Spleen (tissue), 11 donors: ENCODE results near the gene FILIP1L. TPM values are rescaled to one million over a fixed set of nuclear protein-coding genes. Genes with fewer than 3 reads are reported as not detected.

Source experiments
- DNase-seq: peaks from one replicate; pipeline ENCODE4 v3.0.0-alpha.2; 2020
- H3K27ac ChIP-seq, 8 donors: fragments of 200-600 bp; sonication (generic) in 7 of 8; 1 replicate in 4 of 8; 2 replicates in 4 of 8; pipeline versions ENCODE4 v1.5.0 to v1.8.0; 2016 to 2021; ENCODE audit warnings: inconsistent platforms in 4 of 8, mild to moderate bottlenecking in 4 of 8, moderate library complexity in 1 of 8
- H3K27me3 ChIP-seq, 7 donors: fragments of 200-600 bp; sonication (generic) in 6 of 7; replicated peaks in 1 of 7; 1 replicate in 4 of 7; 2 replicates in 3 of 7; pipeline versions ENCODE4 v1.5.0 to v1.8.0; 2016 to 2021; ENCODE audit warnings: inconsistent platforms in 3 of 7, mild to moderate bottlenecking in 1 of 7
- H3K36me3 ChIP-seq, 6 donors: fragments of 200-600 bp; sonication (generic) in 5 of 6; 1 replicate in 4 of 6; 2 replicates in 2 of 6; pipeline versions ENCODE4 v1.5.0 to v1.8.0; 2016 to 2021; ENCODE audit warnings: inconsistent platforms in 2 of 6
- H3K4me1 ChIP-seq, 6 donors: fragments of 200-600 bp; sonication (generic) in 5 of 6; 1 replicate in 3 of 6; 2 replicates in 3 of 6; pipeline versions ENCODE4 v1.5.0 to v1.8.0; 2016 to 2021; ENCODE audit warnings: inconsistent platforms in 3 of 6
- H3K4me3 ChIP-seq, 8 donors: fragments of 200-600 bp; sonication (generic) in 7 of 8; 1 replicate in 4 of 8; 2 replicates in 4 of 8; pipeline versions ENCODE4 v1.5.0 to v1.8.0; 2016 to 2021; ENCODE audit warnings: inconsistent platforms in 4 of 8, mild to moderate bottlenecking in 4 of 8, moderate library complexity in 2 of 8
- H3K9me3 ChIP-seq, 8 donors: fragments of 200-600 bp; sonication (generic) in 7 of 8; 1 replicate in 4 of 8; 2 replicates in 4 of 8; pipeline versions ENCODE4 v1.5.0 to v1.8.0; 2016 to 2021; ENCODE audit warnings: inconsistent platforms in 4 of 8
- POLR2A ChIP-seq, 3 donors: fragments of 450-650 bp; IDR thresholded peaks; one replicate each; pipeline ENCODE4 v1.5.1; 2017; ENCODE audit warnings: antibody characterized with exemption in 3 of 3, mild to moderate bottlenecking in 1 of 3
- POLR2AphosphoS5 ChIP-seq, 3 donors: sonication (generic); formaldehyde crosslinking; IDR thresholded peaks; one replicate each; pipeline ENCODE4 v1.5.1; 2017; ENCODE audit warnings: antibody characterized with exemption in 3 of 3
- WGBS, 5 donors: extraction: QIAGEN DNeasy Blood & Tissue Kit in 3 of 5; methylation state at CpG; one replicate each; pipeline versions ENCODE4 v1.1.5 to v1.1.7; 2013 to 2018; 5-methylcytosine and 5-hydroxymethylcytosine counted together
- intact Hi-C: fragments of 100-400 bp; cut with DNase I; formaldehyde crosslinking; loops from one replicate; pipeline ENCODE4 v1.15.0; 2023; ENCODE audit warnings: low total_unique reads
- polyA plus RNA-seq, 3 donors: library from polyadenylated mRNA; stranded (reverse); fragments of 200-250 nt; gene quantifications; one replicate each; pipeline ENCODE4 v1.2.1, GENCODE V29; 2013
- total RNA-seq, 7 donors: library from RNA; depleted of rRNA in 3 of 7; stranded (reverse); fragments of >200 nt in 3 of 7; fragmentation: NEBNext Ultra II Directional in 4 of 7; extraction: Animal tissue kit (Norgen Biotek cat#: 25700) in 4 of 7; gene quantifications; one replicate each; pipeline versions ENCODE4 v1.1.0 to v1.2.1, GENCODE V29; 2016 to 2021
- TF ChIP-seq, protein P1 (sequence below), 11 experiments: fragments of 200-600 bp in 7 of 11; fragments of 450-650 bp in 4 of 11; sonication (generic) in 4 of 11; IDR thresholded peaks in 8 of 11; conservative IDR thresholded peaks in 3 of 11; 1 replicate in 7 of 11; 2 replicates in 4 of 11; pipeline versions ENCODE4 v1.4.0 to v1.8.0; 2016 to 2021; ENCODE audit warnings: antibody characterized with exemption in 11 of 11, inconsistent platforms in 4 of 11, mild to moderate bottlenecking in 1 of 11
- donor health status: healthy with polysubstance abuse.
- donor health status: DM: no; HTN: no; CAD: no; lungs with moderate emphysema.
- donor health status: DM: no; HTN: no; CAD: no.
- donor health status: Bipolar disorder and iron deficiency.
- donor health status: healthy.
- donor health status: DM: no; HTN: no; CAD: no.
- donor health status: DM: yes; HTN: yes; CAD: no.

Gene FILIP1L
- total and polyA plus RNA-seq, 10 donors: 11.1 to 47.7 (median 30.9) TPM

DNA sequence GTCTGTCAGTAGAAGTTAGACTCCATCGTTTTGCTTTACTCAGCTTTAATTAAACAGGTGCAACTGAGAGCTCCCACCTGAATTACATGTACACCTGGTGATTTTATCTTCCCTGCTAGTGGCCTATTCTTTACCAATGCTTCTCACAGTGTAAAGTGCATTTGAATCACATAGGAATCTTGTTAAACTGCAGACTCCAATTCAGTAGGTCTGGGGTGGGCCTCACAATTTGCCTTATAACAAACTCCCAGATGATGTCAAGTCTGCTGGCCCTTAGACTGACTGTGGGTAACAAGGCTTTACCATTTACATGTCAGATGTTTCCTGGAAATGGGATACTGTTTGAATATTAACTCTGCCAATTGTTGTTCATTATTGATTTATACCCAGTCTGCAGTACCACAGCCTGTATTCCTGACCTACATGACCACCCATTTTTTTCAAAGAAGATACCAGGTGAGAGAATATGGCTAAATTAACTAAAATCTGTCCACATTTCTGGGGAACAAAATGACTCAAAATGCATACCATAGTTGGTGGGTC lies 259.5 kb downstream of the FILIP1L start:
- H3K36me3 ChIP-seq: peaks cover 0 to 34% (median 0%) of the 10 kb centered on the region in 6 donors
- no peak for TF ChIP-seq POLR2A (IDR thresholded peaks at IDR 0.05)
- TF ChIP-seq, protein P1, sequence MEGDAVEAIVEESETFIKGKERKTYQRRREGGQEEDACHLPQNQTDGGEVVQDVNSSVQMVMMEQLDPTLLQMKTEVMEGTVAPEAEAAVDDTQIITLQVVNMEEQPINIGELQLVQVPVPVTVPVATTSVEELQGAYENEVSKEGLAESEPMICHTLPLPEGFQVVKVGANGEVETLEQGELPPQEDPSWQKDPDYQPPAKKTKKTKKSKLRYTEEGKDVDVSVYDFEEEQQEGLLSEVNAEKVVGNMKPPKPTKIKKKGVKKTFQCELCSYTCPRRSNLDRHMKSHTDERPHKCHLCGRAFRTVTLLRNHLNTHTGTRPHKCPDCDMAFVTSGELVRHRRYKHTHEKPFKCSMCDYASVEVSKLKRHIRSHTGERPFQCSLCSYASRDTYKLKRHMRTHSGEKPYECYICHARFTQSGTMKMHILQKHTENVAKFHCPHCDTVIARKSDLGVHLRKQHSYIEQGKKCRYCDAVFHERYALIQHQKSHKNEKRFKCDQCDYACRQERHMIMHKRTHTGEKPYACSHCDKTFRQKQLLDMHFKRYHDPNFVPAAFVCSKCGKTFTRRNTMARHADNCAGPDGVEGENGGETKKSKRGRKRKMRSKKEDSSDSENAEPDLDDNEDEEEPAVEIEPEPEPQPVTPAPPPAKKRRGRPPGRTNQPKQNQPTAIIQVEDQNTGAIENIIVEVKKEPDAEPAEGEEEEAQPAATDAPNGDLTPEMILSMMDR (IDR thresholded peaks at IDR 0.05 in 8 of 11, conservative IDR thresholded peaks at IDR 0.05 in 3 of 11): no peak
- no peak for TF ChIP-seq POLR2AphosphoS5 (IDR thresholded peaks at IDR 0.05)
- intact Hi-C loops: no loop called here
- no peaks in the 10 kb centered on the region for H3K9me3 ChIP-seq
- no peak overlapping the region for H3K4me3 ChIP-seq
- WGBS, 5 donors: 87 to 95% (median 89%) methylated on average over 1 of the region's 1 CpG
- peaks cover 0 to 5% (median 0%) of the 10 kb centered on the region in 6 donors for H3K4me1 ChIP-seq
- H3K27ac ChIP-seq: no peak overlapping the region
- DNase-seq: no peak
- H3K27me3 ChIP-seq: no peaks in the 10 kb centered on the region

DNA sequence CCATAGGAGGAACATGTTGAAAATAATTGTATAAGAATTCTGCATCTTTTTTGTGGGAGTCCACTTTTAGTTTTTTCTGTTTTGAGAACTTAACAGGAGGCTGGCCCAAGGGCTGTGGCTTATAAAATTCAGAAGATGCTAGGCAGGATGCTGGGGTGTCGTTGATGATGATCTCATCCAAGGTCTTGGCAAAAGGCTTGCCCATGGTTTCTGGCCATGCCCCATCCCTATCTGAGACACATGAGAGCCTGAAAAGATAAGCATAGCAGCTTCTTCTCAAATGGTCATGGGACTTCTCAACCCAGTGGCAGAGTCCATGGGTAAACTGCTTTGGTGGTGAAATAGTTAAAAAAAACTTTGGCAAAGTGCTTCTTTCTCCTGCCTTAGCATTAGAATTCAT lies 261.4 kb downstream of the FILIP1L start:
- TF ChIP-seq, protein P1 (IDR thresholded peaks at IDR 0.05 in 8 of 11, conservative IDR thresholded peaks at IDR 0.05 in 3 of 11): no peak
- TF ChIP-seq POLR2A (IDR thresholded peaks at IDR 0.05) (no peak), POLR2AphosphoS5 (IDR thresholded peaks at IDR 0.05) (no peak)
- WGBS, 5 donors: 44 to 81% (median 76%) methylated on average over 1 of the region's 1 CpG
- H3K27me3 ChIP-seq: no peaks in the 10 kb centered on the region

DNA sequence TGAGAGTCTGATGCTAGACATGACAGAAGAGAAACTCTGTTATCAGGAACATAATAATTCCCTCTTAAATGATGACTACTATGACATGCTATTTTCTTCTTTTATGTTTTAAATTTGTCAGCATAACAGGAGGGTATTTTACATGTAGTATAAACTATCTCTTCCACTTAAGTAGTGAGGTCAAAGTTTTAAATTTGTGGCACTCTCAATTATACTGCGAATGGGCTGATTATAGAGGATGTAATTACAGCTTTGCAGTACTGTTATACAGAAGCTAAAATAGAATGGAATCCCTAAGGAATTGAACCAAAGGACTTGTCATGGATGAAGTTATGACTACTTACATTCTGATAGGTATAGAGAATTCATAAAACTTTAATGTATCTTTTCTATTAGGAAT lies 262.3 kb downstream of the FILIP1L start:
- intact Hi-C loops: no loop called here
- TF ChIP-seq, protein P1 (IDR thresholded peaks at IDR 0.05 in 8 of 11, conservative IDR thresholded peaks at IDR 0.05 in 3 of 11): no peak
- no peak for TF ChIP-seq POLR2AphosphoS5 (IDR thresholded peaks at IDR 0.05)
- no peak for TF ChIP-seq POLR2A (IDR thresholded peaks at IDR 0.05)
- Histone ChIP-seq H3K36me3 (peaks cover 0 to 24% (median 0%) of the 10 kb centered on the region in 6 donors), H3K9me3 (no peaks in the 10 kb centered on the region), H3K4me3 (no peak overlapping the region), H3K4me1 (no peaks in the 10 kb centered on the region), H3K27me3 (no peaks in the 10 kb centered on the region), H3K27ac (no peak overlapping the region)
- no peak for DNase-seq
- WGBS, 5 donors: 83 to 96% (median 91%) methylated on average over 1 of the region's 1 CpG

More for the DNA sequence above, 261.4 kb downstream of the FILIP1L start:
- Histone ChIP-seq H3K27ac (no peak overlapping the region), H3K4me3 (no peak overlapping the region), H3K36me3 (peaks cover 0 to 32% (median 0%) of the 10 kb centered on the region in 6 donors), H3K4me1 (no peaks in the 10 kb centered on the region), H3K9me3 (no peaks in the 10 kb centered on the region)
- no peak for DNase-seq
- intact Hi-C loops: no loop called here

DNA sequence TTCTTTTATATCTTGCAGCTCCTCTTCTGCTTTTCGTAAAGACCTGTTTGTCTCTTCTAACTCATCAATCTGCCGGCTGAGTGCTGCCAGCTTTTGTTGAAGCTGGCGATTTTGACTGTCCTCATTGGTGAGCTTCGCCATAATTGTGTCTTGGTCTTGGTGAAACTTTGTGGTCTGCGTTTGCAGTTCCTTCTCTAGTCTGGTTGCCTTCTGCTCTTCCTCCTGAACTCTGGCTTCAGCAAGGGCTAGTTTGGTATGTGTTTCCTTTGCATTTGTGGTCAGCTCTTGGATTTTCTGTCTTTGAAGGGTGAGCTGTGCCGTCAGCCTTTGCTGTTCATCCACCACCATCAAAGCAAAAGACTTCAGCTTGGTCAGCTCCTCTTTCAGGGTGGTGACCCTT lies 263.7 kb downstream of the FILIP1L start:
- Histone ChIP-seq H3K36me3 (peaks cover 0 to 17% (median 0%) of the 10 kb centered on the region in 6 donors), H3K4me3 (no peak overlapping the region), H3K27ac (no peak overlapping the region), H3K27me3 (no peaks in the 10 kb centered on the region), H3K9me3 (no peaks in the 10 kb centered on the region), H3K4me1 (peaks cover 0 to 10% (median 3%) of the 10 kb centered on the region in 6 donors)
- WGBS, 5 donors: 52 to 77% (median 63%) methylated on average over 6 of the region's 6 CpGs
- intact Hi-C loops: no loop called here
- TF ChIP-seq, protein P1 (IDR thresholded peaks at IDR 0.05 in 8 of 11, conservative IDR thresholded peaks at IDR 0.05 in 3 of 11): no peak
- TF ChIP-seq POLR2AphosphoS5 (IDR thresholded peaks at IDR 0.05) (no peak), POLR2A (IDR thresholded peaks at IDR 0.05) (no peak)
- no peak for DNase-seq
